Adrenal gland (tissue), 12 donors: Measurements from ENCODE around the gene MAP3K14. TPM values are rescaled to one million over a fixed set of nuclear protein-coding genes. Genes with fewer than 3 reads are reported as not detected.

ENCODE experiments used
- DNase-seq, 7 donors: peaks; one replicate each; pipeline ENCODE4 v3.0.0-alpha.2; 2019 to 2020
- H3K27ac ChIP-seq, 5 donors: fragments of 200-600 bp; sonication (generic) in 4 of 5; 1 replicate in 3 of 5; 2 replicates in 2 of 5; pipeline versions ENCODE4 v1.5.1 to v1.8.0; 2016 to 2020; ENCODE audit warnings: mild to moderate bottlenecking in 1 of 5
- H3K27me3 ChIP-seq: fragments of 200-600 bp; 2 replicates; pipeline ENCODE4 v1.8.0; 2021
- H3K36me3 ChIP-seq, 2 donors: fragments of 200-600 bp; replicated peaks in 1 of 2; 1 replicate in 1 of 2; 2 replicates in 1 of 2; pipeline versions ENCODE4 v1.5.1 to v1.8.0; 2018 to 2022
- H3K4me1 ChIP-seq, 2 donors: fragments of 200-600 bp; replicated peaks in 1 of 2; 1 replicate in 1 of 2; 2 replicates in 1 of 2; pipeline versions ENCODE4 v1.5.1 to v1.8.0; 2018 to 2021
- H3K4me3 ChIP-seq, 4 donors: fragments of 200-600 bp; sonication (generic) in 3 of 4; one replicate each; pipeline ENCODE4 v1.5.1; 2016 to 2018
- H3K9me3 ChIP-seq, 3 donors: fragments of 200-600 bp; sonication (generic) in 1 of 3; replicated peaks in 1 of 3; 1 replicate in 2 of 3; 2 replicates in 1 of 3; pipeline versions ENCODE4 v1.5.1 to v1.8.0; 2016 to 2021
- CTCF ChIP-seq, 6 experiments: fragments of 450-650 bp in 4 of 6; fragments of 200-600 bp in 2 of 6; sonication (generic) in 1 of 6; IDR thresholded peaks; 1 replicate in 5 of 6; 2 replicates in 1 of 6; pipeline versions ENCODE4 v1.5.1 to v1.8.0; 2016 to 2021; ENCODE audit warnings: antibody characterized with exemption in 6 of 6, mild to moderate bottlenecking in 2 of 6, moderate library complexity in 1 of 6
- POLR2A ChIP-seq, 2 donors: fragments of 450-650 bp; IDR thresholded peaks; one replicate each; pipeline ENCODE4 v1.6.1; 2017; ENCODE audit warnings: antibody characterized with exemption in 2 of 2, mild to moderate bottlenecking in 2 of 2, moderate library complexity in 1 of 2
- WGBS, 4 donors: extraction: QIAGEN DNeasy Blood & Tissue Kit in 2 of 4; methylation state at CpG; one replicate each; pipeline versions ENCODE4 v1.1.5 to v1.1.7; 2013 to 2017; 5-methylcytosine and 5-hydroxymethylcytosine counted together
- intact Hi-C, 2 donors: fragments of 100-400 bp; cut with DNase I; formaldehyde crosslinking; loops; one replicate each; pipeline versions ENCODE4 v1.14.1 to v1.15.0; 2022 to 2023
- polyA plus RNA-seq, 3 donors: library from polyadenylated mRNA; stranded (reverse); fragments of 200-250 nt in 2 of 3; fragments of 350-450 nt in 1 of 3; fragmentation: Illumina TruSeq in 1 of 3; extraction: RNeasy Lipid Tissue Mini Kit (QIAGEN cat#74804) in 1 of 3; gene quantifications; one replicate each; pipeline ENCODE4 v1.2.3, GENCODE V29; 2013 to 2014
- total RNA-seq, 9 donors: library from RNA; depleted of rRNA in 4 of 9; stranded (reverse); fragments of >200 nt in 4 of 9; fragments of 120-200 nt in 1 of 9; fragmentation: NEBNext Ultra II Directional in 1 of 9; extraction: Animal tissue kit (Norgen Biotek cat#: 25700) in 1 of 9; gene quantifications; one replicate each; pipeline versions ENCODE4 v1.1.0 to v1.2.4, GENCODE V29; 2013 to 2023
- donor health status: healthy with polysubstance abuse.
- donor health status: Bipolar disorder and iron deficiency.
- donor health status: DM: yes; HTN: yes; CAD: no.
- donor health status: DM: no; HTN: no; CAD: no.
- donor health status: DM: no; HTN: no; CAD: no.
- donor health status: DM: yes; HTN: yes; CAD: no.

Gene MAP3K14
- total and polyA plus RNA-seq, 12 donors, result 2.4 to 14.7 (median 7.2) TPM

GRCh38 chr17:45338996-45339535, 22.2 kb upstream of the MAP3K14 start:
- DNase-seq, result peak in 1 of 7 donors; percentile 36
- no peak overlapping the region for H3K4me3 ChIP-seq
- 87 to 96% (median 91%) methylated on average over 8 of the region's 8 CpGs for WGBS, 4 donors
- intact Hi-C loops, result no loop called here
- H3K36me3 ChIP-seq, result no peaks in the 10 kb centered on the region
- no peaks in the 10 kb centered on the region for H3K4me1 ChIP-seq
- H3K27me3 ChIP-seq, result no peaks in the 10 kb centered on the region
- no peaks in the 10 kb centered on the region for H3K9me3 ChIP-seq
- peak overlapping the region in 1 of 5 donors; percentile 59 for H3K27ac ChIP-seq
- TF ChIP-seq CTCF (IDR thresholded peaks at IDR 0.05) (no peak), POLR2A (IDR thresholded peaks at IDR 0.05) (no peak)

GRCh38 chr17:45338023-45338781, 21.4 kb upstream of the MAP3K14 start:
- intact Hi-C loops, result no loop called here
- TF ChIP-seq CTCF (IDR thresholded peaks at IDR 0.05) (no peak), POLR2A (IDR thresholded peaks at IDR 0.05) (no peak)
- H3K4me1 ChIP-seq, result peaks cover 0 to 4% of the 10 kb centered on the region in 2 donors
- no peaks in the 10 kb centered on the region for H3K36me3 ChIP-seq
- H3K27me3 ChIP-seq, result no peaks in the 10 kb centered on the region
- H3K27ac ChIP-seq, result peak overlapping the region in 2 of 5 donors; percentile 59 to 67
- DNase-seq, result peak in 1 of 7 donors; percentile 48
- WGBS, 4 donors, result 75 to 83% (median 81%) methylated on average over 11 to 15 of the region's 15 CpGs
- H3K4me3 ChIP-seq, result no peak overlapping the region
- H3K9me3 ChIP-seq, result no peaks in the 10 kb centered on the region

- peak in 1 of 7 donors; percentile 21 for DNase-seq
- Histone ChIP-seq H3K4me3 (no peak overlapping the region), H3K36me3 (no peaks in the 10 kb centered on the region), H3K27me3 (no peaks in the 10 kb centered on the region), H3K9me3 (no peaks in the 10 kb centered on the region), H3K4me1 (peaks cover 0 to 10% of the 10 kb centered on the region in 2 donors), H3K27ac (no peak overlapping the region)
- intact Hi-C loops, result no loop called here
- no peak for TF ChIP-seq POLR2A (IDR thresholded peaks at IDR 0.05)
- TF ChIP-seq CTCF (IDR thresholded peaks at IDR 0.05), result no peak
- WGBS, 4 donors, result 83 to 96% (median 89%) methylated on average over 7 to 9 of the region's 9 CpGs
Observed at GRCh38 chr17:45336390-45337182, 19.8 kb upstream of the MAP3K14 start.

- Histone ChIP-seq H3K9me3 (no peaks in the 10 kb centered on the region), H3K36me3 (no peaks in the 10 kb centered on the region), H3K27ac (no peak overlapping the region), H3K4me1 (peaks cover 0 to 10% of the 10 kb centered on the region in 2 donors), H3K4me3 (no peak overlapping the region), H3K27me3 (no peaks in the 10 kb centered on the region)
- no peak for DNase-seq
- TF ChIP-seq CTCF (IDR thresholded peaks at IDR 0.05), result no peak
- no peak for TF ChIP-seq POLR2A (IDR thresholded peaks at IDR 0.05)
- intact Hi-C loops, result no loop called here
- 87 to 96% (median 88%) methylated on average over 5 of the region's 5 CpGs for WGBS, 4 donors
Observed at GRCh38 chr17:45335721-45336120, 18.9 kb upstream of the MAP3K14 start.
